HepG2 (cell line): ENCODE results near the gene SORBS2. TPM values are rescaled to one million over a fixed set of nuclear protein-coding genes. Genes with fewer than 3 reads are reported as not detected.
A peak's percentile ranks its signal among the peaks of the same experiment; 100 is the strongest.

Experiments
- ATAC-seq: fragments of 200-7000 bp; cut with Tn5 transposase; 3 replicates; pipeline ENCODE4 v1.9.1; 2020; ENCODE audit warnings: mild to moderate bottlenecking, moderate library complexity
- BruUV-seq: library from RNA; stranded (reverse); fragments of 400-500 nt; replicated peaks from 2 replicates; lab custom pipeline; 2021; lab: Mats Ljungman, UMichigan
- CTCF ChIA-PET: fragments of 300-600 bp; formaldehyde crosslinking; extraction: SDS; loops from one replicate; lab custom pipeline; 2021; ENCODE audit warnings: low total read pairs, inconsistent platforms, low intra/inter-chr PET ratio; lab: Yijun Ruan, JAX
- POLR2A ChIA-PET: fragments of 350-600 bp; sonication (Branson Sonifier 250); formaldehyde crosslinking; loops from one replicate; lab custom pipeline; 2020; ENCODE audit warnings: antibody characterized with exemption, inconsistent platforms; lab: Yijun Ruan, JAX
- DNase-seq: peaks from one replicate; pipeline ENCODE4 v3.0.0-alpha.2; 2015; ENCODE audit warnings: low spot score
- FAIRE-seq: peaks from 3 replicates; lab custom pipeline; 2011; peaks lifted over from hg19 to GRCh38; lab: Jason Lieb, UNC
- H2AFZ ChIP-seq: one replicate; pipeline ENCODE4 v1.6.1; 2011; ENCODE audit warnings: low read length, inconsistent platforms
- H3K27ac ChIP-seq: fragments of 300-600 bp; 3 replicates; pipeline ENCODE4 v1.8.0; 2011; ENCODE audit warnings: mixed run types, mild to moderate bottlenecking, mixed read lengths, low read length, inconsistent platforms; ENCODE audit not compliant: insufficient read depth; ENCODE audit errors: extremely low read length
- H3K27me3 ChIP-seq, 2 experiments: fragments of 200-600 bp in 1 of 2; 2 replicates in 1 of 2; 3 replicates in 1 of 2; pipeline versions ENCODE4 v1.6.0 to v1.8.0; 2011; ENCODE audit warnings: low read length in 2 of 2, mild to moderate bottlenecking in 2 of 2, moderate library complexity in 2 of 2, inconsistent platforms in 1 of 2; ENCODE audit not compliant: insufficient read depth in 2 of 2, control insufficient read depth in 1 of 2
- H3K36me3 ChIP-seq, 2 experiments: fragments of 200-600 bp in 1 of 2; replicated peaks in 1 of 2; 2 replicates in 1 of 2; 3 replicates in 1 of 2; pipeline versions ENCODE4 v1.5.1 to v1.8.0; 2011; ENCODE audit warnings: low read length in 2 of 2, inconsistent platforms in 1 of 2; ENCODE audit not compliant: insufficient read depth in 2 of 2, control insufficient read depth in 1 of 2
- H3K4me1 ChIP-seq: 2 replicates; pipeline ENCODE4 v1.5.1; 2012; ENCODE audit warnings: low read length, inconsistent platforms; ENCODE audit not compliant: insufficient read depth
- H3K4me2 ChIP-seq: 2 replicates; pipeline ENCODE4 v1.6.0; 2011; ENCODE audit warnings: low read depth, low read length, inconsistent platforms
- H3K4me3 ChIP-seq, 3 experiments: fragments of 200-600 bp in 1 of 3; sonication (generic), shearing (Covaris generic) in 1 of 3; replicated peaks in 1 of 3; 2 replicates each; pipeline ENCODE4 v1.5.1; 2011 to 2016; ENCODE audit warnings: low read length in 3 of 3, inconsistent platforms in 2 of 3, low read depth in 2 of 3, mild to moderate bottlenecking in 2 of 3, control low read depth in 1 of 3, mixed read lengths in 1 of 3; ENCODE audit not compliant: insufficient read depth in 1 of 3
- H3K79me2 ChIP-seq: one replicate; pipeline ENCODE4 v1.6.1; 2011; ENCODE audit warnings: low read length, inconsistent platforms; ENCODE audit not compliant: insufficient read depth
- H3K9ac ChIP-seq: 2 replicates; pipeline ENCODE4 v1.6.0; 2011; ENCODE audit warnings: mild to moderate bottlenecking, low read depth, low read length, inconsistent platforms; ENCODE audit not compliant: insufficient read depth
- H3K9me3 ChIP-seq: 2 replicates; pipeline ENCODE4 v1.5.1; 2012; ENCODE audit warnings: mild to moderate bottlenecking, low read length
- H4K20me1 ChIP-seq: 2 replicates; pipeline ENCODE4 v1.6.0; 2011; ENCODE audit warnings: inconsistent platforms, mild to moderate bottlenecking, low read length, moderate library complexity; ENCODE audit not compliant: insufficient read depth
- CENPT ChIP-seq: sonication (generic); formaldehyde crosslinking; IDR thresholded peaks from 2 replicates; pipeline ENCODE4 v1.8.0; 2022; ENCODE audit warnings: low read depth, mild to moderate bottlenecking, moderate library complexity, missing genetic modification reagents
- DNMT1 ChIP-seq: sonication (generic); formaldehyde crosslinking; IDR thresholded peaks from 2 replicates; pipeline ENCODE4 v1.5.1; 2020; ENCODE audit warnings: mild to moderate bottlenecking, missing genetic modification reagents
- HDAC2 ChIP-seq: sonication (generic); formaldehyde crosslinking; IDR thresholded peaks from 2 replicates; pipeline ENCODE4 v1.4.0; 2020; ENCODE audit warnings: missing genetic modification reagents
- HNRNPH1 ChIP-seq: fragments of 200-400 bp; formaldehyde crosslinking; optimal IDR thresholded peaks from 2 replicates; pipeline ENCODE3; 2017; ENCODE audit warnings: mild to moderate bottlenecking, low read depth, low read length
- KLF15 ChIP-seq: sonication (generic); formaldehyde crosslinking; IDR thresholded peaks from 2 replicates; pipeline ENCODE4 v1.8.1; 2023; ENCODE audit warnings: borderline replicate concordance, mild to moderate bottlenecking, inconsistent platforms, missing genetic modification reagents, mixed read lengths
- ZBTB26 ChIP-seq: IDR thresholded peaks from 2 replicates; pipeline ENCODE4 v1.6.1; 2016; ENCODE audit warnings: missing compliant biosample characterization, missing genetic modification reagents, borderline replicate concordance
- ZBTB43 ChIP-seq: sonication (generic); formaldehyde crosslinking; conservative IDR thresholded peaks from 2 replicates; pipeline ENCODE4 v1.4.0; 2020; ENCODE audit warnings: missing genetic modification reagents
- ZMYM4 ChIP-seq: sonication (generic); formaldehyde crosslinking; IDR thresholded peaks from 2 replicates; pipeline ENCODE4 v1.8.1; 2023; ENCODE audit warnings: mild to moderate bottlenecking, missing genetic modification reagents
- ZNF430 ChIP-seq: sonication (generic); formaldehyde crosslinking; IDR thresholded peaks from 2 replicates; pipeline ENCODE4 v1.9.0; 2021; ENCODE audit warnings: mild to moderate bottlenecking, missing genetic modification reagents
- ZNF513 ChIP-seq: sonication (generic); formaldehyde crosslinking; conservative IDR thresholded peaks from 2 replicates; pipeline ENCODE4 v1.5.0; 2020; ENCODE audit warnings: missing genetic modification reagents
- ZSCAN22 ChIP-seq: sonication (generic); formaldehyde crosslinking; IDR thresholded peaks from 2 replicates; pipeline ENCODE4 v1.4.0; 2020; ENCODE audit warnings: mild to moderate bottlenecking, missing genetic modification reagents
- WGBS: methylation state at CpG from one replicate; pipeline ENCODE4 v1.1.6; 2017; ENCODE audit warnings: low lambda C conversion rate; 5-methylcytosine and 5-hydroxymethylcytosine counted together
- in situ Hi-C: cut with HindIII; loops from 2 replicates; pipeline ENCODE4 v1.10.0; 2017; ENCODE audit warnings: low pct_unique_long_range_greater_than_20kb; ENCODE audit not compliant: extremely low pct_ligation_motif_present
- intact Hi-C: fragments of 100-400 bp; cut with micrococcal nuclease; formaldehyde crosslinking; loops from one replicate; pipeline ENCODE4 v1.10.0; 2022; ENCODE audit not compliant: unreplicated experiment
- polyA plus RNA-seq, 8 experiments: library from polyadenylated mRNA; depleted of rRNA in 3 of 8; stranded (reverse) in 7 of 8; unstranded in 1 of 8; fragments of >200 nt; fragmentation: Illumina TruSeq in 4 of 8; extraction: Trizol in 4 of 8; gene quantifications; 2 replicates each; pipeline versions ENCODE4 v1.2.1 to v1.2.3, GENCODE V29; 2011 to 2016; ENCODE audit warnings: low read depth in 4 of 8, missing spikeins in 1 of 8, mixed read lengths in 1 of 8; ENCODE audit not compliant: insufficient read depth in 1 of 8
- total RNA-seq, 5 experiments: library from RNA; depleted of rRNA; stranded (reverse); fragments of >200 nt; fragmentation: Illumina TruSeq; extraction: Trizol; gene quantifications; 2 replicates each; pipeline ENCODE4 v1.2.3, GENCODE V29; 2016; ENCODE audit warnings: low read depth in 1 of 5
- TF ChIP-seq, protein P1 (sequence below): sonication (generic); formaldehyde crosslinking; IDR thresholded peaks from 2 replicates; pipeline ENCODE4 v1.5.1; 2020; ENCODE audit warnings: mild to moderate bottlenecking, missing genetic modification reagents, moderate library complexity
- TF ChIP-seq, protein P2 (sequence below): IDR thresholded peaks from 2 replicates; pipeline ENCODE4 v1.6.1; 2012; ENCODE audit warnings: inconsistent platforms

Gene SORBS2
- total and polyA plus RNA-seq, 2 of the 13 experiments (the other 11 are each of a cell fraction or from before 2014, with no cell fraction given): 25.0 to 80.5 TPM

- TF ChIP-seq, protein P1, sequence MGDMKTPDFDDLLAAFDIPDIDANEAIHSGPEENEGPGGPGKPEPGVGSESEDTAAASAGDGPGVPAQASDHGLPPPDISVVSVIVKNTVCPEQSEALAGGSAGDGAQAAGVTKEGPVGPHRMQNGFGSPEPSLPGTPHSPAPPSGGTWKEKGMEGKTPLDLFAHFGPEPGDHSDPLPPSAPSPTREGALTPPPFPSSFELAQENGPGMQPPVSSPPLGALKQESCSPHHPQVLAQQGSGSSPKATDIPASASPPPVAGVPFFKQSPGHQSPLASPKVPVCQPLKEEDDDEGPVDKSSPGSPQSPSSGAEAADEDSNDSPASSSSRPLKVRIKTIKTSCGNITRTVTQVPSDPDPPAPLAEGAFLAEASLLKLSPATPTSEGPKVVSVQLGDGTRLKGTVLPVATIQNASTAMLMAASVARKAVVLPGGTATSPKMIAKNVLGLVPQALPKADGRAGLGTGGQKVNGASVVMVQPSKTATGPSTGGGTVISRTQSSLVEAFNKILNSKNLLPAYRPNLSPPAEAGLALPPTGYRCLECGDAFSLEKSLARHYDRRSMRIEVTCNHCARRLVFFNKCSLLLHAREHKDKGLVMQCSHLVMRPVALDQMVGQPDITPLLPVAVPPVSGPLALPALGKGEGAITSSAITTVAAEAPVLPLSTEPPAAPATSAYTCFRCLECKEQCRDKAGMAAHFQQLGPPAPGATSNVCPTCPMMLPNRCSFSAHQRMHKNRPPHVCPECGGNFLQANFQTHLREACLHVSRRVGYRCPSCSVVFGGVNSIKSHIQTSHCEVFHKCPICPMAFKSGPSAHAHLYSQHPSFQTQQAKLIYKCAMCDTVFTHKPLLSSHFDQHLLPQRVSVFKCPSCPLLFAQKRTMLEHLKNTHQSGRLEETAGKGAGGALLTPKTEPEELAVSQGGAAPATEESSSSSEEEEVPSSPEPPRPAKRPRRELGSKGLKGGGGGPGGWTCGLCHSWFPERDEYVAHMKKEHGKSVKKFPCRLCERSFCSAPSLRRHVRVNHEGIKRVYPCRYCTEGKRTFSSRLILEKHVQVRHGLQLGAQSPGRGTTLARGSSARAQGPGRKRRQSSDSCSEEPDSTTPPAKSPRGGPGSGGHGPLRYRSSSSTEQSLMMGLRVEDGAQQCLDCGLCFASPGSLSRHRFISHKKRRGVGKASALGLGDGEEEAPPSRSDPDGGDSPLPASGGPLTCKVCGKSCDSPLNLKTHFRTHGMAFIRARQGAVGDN (CRISPR knock-in tag): peak; percentile 55
- TF ChIP-seq HDAC2 (peak; percentile 4; the same call in 1 of the 2 replicates), DNMT1 (no peak), ZSCAN22 (CRISPR knock-in tag) (0 out of 2 replicates have a peak, but pooled peaks have one; percentile 14)
- TF ChIP-seq, protein P2, sequence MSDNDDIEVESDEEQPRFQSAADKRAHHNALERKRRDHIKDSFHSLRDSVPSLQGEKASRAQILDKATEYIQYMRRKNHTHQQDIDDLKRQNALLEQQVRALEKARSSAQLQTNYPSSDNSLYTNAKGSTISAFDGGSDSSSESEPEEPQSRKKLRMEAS: no peak
- TF ChIP-seq, all 625 proteins: peak for 8
Measured at GRCh38 chr4:185710487-185710995, 101.5 kb downstream of the SORBS2 start (continued).

- Histone ChIP-seq H3K9me3 (peaks cover 15% of the 10 kb centered on the region), H3K4me3 (no peak overlapping the region), H3K27me3 (no peaks in the 10 kb centered on the region), H3K4me2 (no peak overlapping the region), H3K79me2 (peaks cover 18% of the 10 kb centered on the region), H4K20me1 (no peaks in the 10 kb centered on the region), H3K4me1 (peaks cover 58% of the 10 kb centered on the region), H3K27ac (peak overlapping the region; percentile 48), H3K36me3 (peaks cover 1 to 8% of the 10 kb centered on the region in 2 experiments; a peak in 3 of 5 replicates), H3K9ac (0 out of 2 replicates have a peak overlapping the region, but pooled peaks have one; percentile 2), H2AFZ (no peak overlapping the region)
- no TSS peak for BruUV-seq
- FAIRE-seq: peak; percentile 78
- in situ Hi-C loops: no loop called here
- POLR2A ChIA-PET: interaction anchor here (1.3 to 6.0 kb wide), 3 partner anchors 12 to 101 kb away, joined by 6 to 64 read pairs (median 57); partner anchors contain the start of gene SORBS2
- ATAC-seq: peak; percentile 29
- intact Hi-C loops: no loop called here
- 30% methylated on average over 8 of the region's 8 CpGs for WGBS
- CTCF ChIA-PET: no interaction called here
- peak; percentile 74 for DNase-seq
- TF ChIP-seq CENPT (CRISPR knock-in tag) (no peak), ZMYM4 (CRISPR knock-in tag) (peak; percentile 74), HNRNPH1 (no peak), KLF15 (no peak), ZNF513 (CRISPR knock-in tag) (no peak), ZBTB26 (CRISPR knock-in tag) (no peak), ZBTB43 (CRISPR knock-in tag) (peak; percentile 89), ZNF430 (CRISPR knock-in tag) (peak; percentile 60; the same call in 1 of the 2 replicates)
Measured at GRCh38 chr4:185709802-185710486, 102.0 kb downstream of the SORBS2 start.
